Measurements from ENCODE around the gene FAM133A. TPM values are rescaled to one million over a fixed set of nuclear protein-coding genes. Genes with fewer than 3 reads are reported as not detected.

FAM133A gene
- total RNA-seq, 4 donors from 2014 or later, result 0.21 to 0.33 TPM; not detected in 2

DNA sequence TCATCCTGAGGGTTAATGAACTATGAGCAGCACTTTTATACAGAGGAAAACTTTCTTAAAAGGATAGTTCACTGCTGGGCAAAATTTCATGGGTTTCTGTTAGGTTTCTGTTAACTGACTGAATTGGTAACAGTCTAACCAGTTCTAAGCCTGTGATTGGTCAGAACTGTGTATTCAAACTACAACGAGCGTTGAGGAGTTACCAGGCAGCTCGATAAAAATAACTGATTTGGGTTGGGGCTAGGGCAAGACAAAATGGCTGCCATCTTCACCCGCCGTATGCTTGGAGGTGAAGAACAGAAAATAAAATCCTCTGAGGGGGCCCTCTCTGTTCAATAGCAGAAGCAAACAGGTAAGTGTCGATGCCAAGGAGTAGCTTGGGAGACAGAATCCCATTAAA is 22.0 kb downstream of the FAM133A start:
- TF ChIP-seq, protein P1, sequence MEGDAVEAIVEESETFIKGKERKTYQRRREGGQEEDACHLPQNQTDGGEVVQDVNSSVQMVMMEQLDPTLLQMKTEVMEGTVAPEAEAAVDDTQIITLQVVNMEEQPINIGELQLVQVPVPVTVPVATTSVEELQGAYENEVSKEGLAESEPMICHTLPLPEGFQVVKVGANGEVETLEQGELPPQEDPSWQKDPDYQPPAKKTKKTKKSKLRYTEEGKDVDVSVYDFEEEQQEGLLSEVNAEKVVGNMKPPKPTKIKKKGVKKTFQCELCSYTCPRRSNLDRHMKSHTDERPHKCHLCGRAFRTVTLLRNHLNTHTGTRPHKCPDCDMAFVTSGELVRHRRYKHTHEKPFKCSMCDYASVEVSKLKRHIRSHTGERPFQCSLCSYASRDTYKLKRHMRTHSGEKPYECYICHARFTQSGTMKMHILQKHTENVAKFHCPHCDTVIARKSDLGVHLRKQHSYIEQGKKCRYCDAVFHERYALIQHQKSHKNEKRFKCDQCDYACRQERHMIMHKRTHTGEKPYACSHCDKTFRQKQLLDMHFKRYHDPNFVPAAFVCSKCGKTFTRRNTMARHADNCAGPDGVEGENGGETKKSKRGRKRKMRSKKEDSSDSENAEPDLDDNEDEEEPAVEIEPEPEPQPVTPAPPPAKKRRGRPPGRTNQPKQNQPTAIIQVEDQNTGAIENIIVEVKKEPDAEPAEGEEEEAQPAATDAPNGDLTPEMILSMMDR (IDR thresholded peaks at IDR 0.05), result no peak
- TF ChIP-seq POLR2A (IDR thresholded peaks at IDR 0.05), result no peak
- Histone ChIP-seq H3K9me3 (no peaks in the 10 kb centered on the region), H3K4me3 (replicated peaks in 1 of 3) (no peak overlapping the region), H3K4me1 (no peaks in the 10 kb centered on the region), H3K36me3 (no peaks in the 10 kb centered on the region), H3K27me3 (no peaks in the 10 kb centered on the region), H3K27ac (no peak overlapping the region)
- intact Hi-C loops (cut with DNase I), result no loop called here
- no peak for DNase-seq
- WGBS, 2 donors, result 95 to 98% methylated on average over 6 of the region's 6 CpGs

DNA sequence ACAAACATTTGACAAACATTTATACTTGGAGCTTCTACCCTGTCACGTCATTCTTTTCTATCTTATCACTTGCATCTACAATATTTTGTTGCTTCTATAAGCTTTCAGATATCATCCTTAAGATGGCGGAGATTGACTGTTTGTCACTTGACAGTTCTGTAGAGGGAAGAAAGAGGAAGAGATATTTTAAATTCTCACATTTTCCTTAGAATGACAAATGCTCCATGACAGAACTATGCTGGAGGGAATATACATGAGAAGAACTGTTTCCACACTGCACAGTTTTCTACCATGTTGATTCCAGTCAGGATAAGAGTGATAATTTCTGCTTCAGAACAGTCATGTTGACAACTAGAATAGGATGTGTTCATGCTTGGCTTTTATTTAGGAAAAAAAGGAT is 29.7 kb downstream of the FAM133A start:
- Histone ChIP-seq H3K9me3 (no peaks in the 10 kb centered on the region), H3K27ac (no peak overlapping the region), H3K36me3 (no peaks in the 10 kb centered on the region), H3K4me3 (replicated peaks in 1 of 3) (no peak overlapping the region), H3K4me1 (no peaks in the 10 kb centered on the region), H3K27me3 (no peaks in the 10 kb centered on the region)
- TF ChIP-seq, protein P1 (IDR thresholded peaks at IDR 0.05), result no peak
- no peak for TF ChIP-seq POLR2A (IDR thresholded peaks at IDR 0.05)
- intact Hi-C loops (cut with DNase I), result no loop called here
- no peak for DNase-seq
- WGBS, 2 donors, result 88 to 91% methylated on average over 2 of the region's 2 CpGs

DNA sequence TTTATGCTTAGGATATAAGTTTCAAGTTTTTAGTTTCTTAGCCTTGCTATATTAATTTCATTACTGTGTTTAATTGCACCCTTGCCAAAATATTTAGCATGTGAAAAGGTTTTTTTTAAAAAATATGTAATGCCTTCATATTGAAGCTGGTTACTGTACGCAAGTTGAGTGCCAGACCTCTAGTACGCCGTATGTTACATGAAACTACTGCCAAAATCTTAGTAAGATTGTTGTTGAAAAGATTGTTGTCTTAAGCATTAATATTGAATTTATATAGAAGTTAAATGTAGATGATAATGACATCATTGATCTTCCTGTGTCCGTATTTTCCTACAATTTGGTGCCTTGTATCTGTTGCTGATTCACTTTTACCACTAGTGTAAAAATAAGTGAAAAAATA is 37.1 kb downstream of the FAM133A start:
- Histone ChIP-seq H3K9me3 (no peaks in the 10 kb centered on the region), H3K27me3 (no peaks in the 10 kb centered on the region), H3K4me3 (replicated peaks in 1 of 3) (no peak overlapping the region), H3K4me1 (no peaks in the 10 kb centered on the region), H3K36me3 (no peaks in the 10 kb centered on the region), H3K27ac (no peak overlapping the region)
- no peak for TF ChIP-seq POLR2A (IDR thresholded peaks at IDR 0.05)
- TF ChIP-seq, protein P1 (IDR thresholded peaks at IDR 0.05), result no peak
- DNase-seq, result no peak
- intact Hi-C loops (cut with DNase I), result no loop called here
- WGBS, 2 donors, result 89 to 91% methylated on average over 4 of the region's 4 CpGs

DNA sequence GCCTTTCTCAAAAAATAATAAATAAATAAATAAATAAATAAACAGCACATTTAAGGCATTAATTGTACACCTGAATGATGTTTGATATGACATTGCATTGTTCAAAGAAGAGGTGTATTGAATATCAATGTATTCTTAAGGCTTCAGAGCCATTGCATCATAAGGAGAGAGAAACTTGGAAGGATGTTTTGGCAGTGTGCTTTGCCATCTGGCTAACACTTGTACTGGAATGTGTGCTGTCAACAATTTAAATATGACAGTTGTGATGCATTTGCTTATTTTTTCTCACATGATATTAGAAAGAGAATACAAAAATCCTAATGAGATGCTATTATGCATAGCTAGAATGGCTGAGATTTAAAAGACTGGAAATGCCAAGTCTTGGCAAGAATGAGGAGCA is 67.8 kb downstream of the FAM133A start:
- intact Hi-C loops (cut with DNase I), result no loop called here
- DNase-seq, result no peak
- Histone ChIP-seq H3K27me3 (no peaks in the 10 kb centered on the region), H3K9me3 (no peaks in the 10 kb centered on the region), H3K36me3 (no peaks in the 10 kb centered on the region), H3K4me3 (replicated peaks in 1 of 3) (no peak overlapping the region), H3K4me1 (no peaks in the 10 kb centered on the region), H3K27ac (no peak overlapping the region)
- TF ChIP-seq POLR2A (IDR thresholded peaks at IDR 0.05), result no peak
- TF ChIP-seq, protein P1 (IDR thresholded peaks at IDR 0.05), result no peak

DNA sequence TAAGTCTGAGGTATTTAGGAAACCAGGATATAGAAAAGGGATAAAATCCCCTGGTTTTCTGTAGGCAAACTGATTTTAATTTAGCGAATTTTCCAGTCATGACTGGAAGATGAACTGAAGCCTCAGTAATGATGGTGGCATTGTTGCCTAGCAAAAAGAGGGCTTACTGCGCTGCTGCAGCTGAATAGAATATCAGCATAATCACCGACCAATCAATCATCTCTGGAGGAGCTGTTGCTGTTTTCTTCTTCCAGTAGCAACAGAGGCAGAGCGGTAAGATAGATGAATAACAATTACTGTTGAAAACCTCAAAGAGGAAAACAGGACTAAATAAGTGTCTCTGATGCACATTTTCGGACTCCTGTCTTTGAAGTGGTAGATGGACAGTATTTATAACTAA is 86.2 kb downstream of the FAM133A start:
- H3K9me3 ChIP-seq, result no peaks in the 10 kb centered on the region
- TF ChIP-seq, protein P1 (IDR thresholded peaks at IDR 0.05), result no peak
- TF ChIP-seq POLR2A (IDR thresholded peaks at IDR 0.05), result no peak
- H3K27ac ChIP-seq, result no peak overlapping the region
- H3K36me3 ChIP-seq, result no peaks in the 10 kb centered on the region
- 88% methylated on average over 5 of the region's 5 CpGs for WGBS, 2 donors
- intact Hi-C loops (cut with DNase I), result no loop called here
- no peak overlapping the region for H3K4me3 ChIP-seq (replicated peaks in 1 of 3)
- H3K4me1 ChIP-seq, result no peaks in the 10 kb centered on the region
- DNase-seq, result no peak
- no peaks in the 10 kb centered on the region for H3K27me3 ChIP-seq

Other genes starting within 250 kb of the FAM133A start
- gene NAP1L3, start 628 bp upstream of the FAM133A start, total RNA-seq, result 1 to 10 TPM; 3.4 to 7.9 (median 5.4) TPM

All from thyroid gland (tissue), 4 donors.